H1 (cell line): Measurements from ENCODE around the gene MRRF. TPM values are rescaled to one million over a fixed set of nuclear protein-coding genes. Genes with fewer than 3 reads are reported as not detected.

Experiments used
- CTCF ChIA-PET: fragments of 300-600 bp; sonication (Branson Sonifier 250); formaldehyde crosslinking; loops from one replicate; lab custom pipeline; 2021; ENCODE audit not compliant: partially characterized antibody; lab: Charles Lee
- POLR2A ChIA-PET: fragments of 300-600 bp; sonication (Branson Sonifier 250); formaldehyde crosslinking; loops from one replicate; lab custom pipeline; 2021; ENCODE audit warnings: inconsistent platforms; ENCODE audit not compliant: partially characterized antibody; lab: Charles Lee
- DNase-seq, 2 experiments: peaks; one replicate each; pipeline versions ENCODE4 v3.0.0 to v3.0.0-alpha.2; 2010 to 2022; ENCODE audit warnings: low spot score in 2 of 2, low read depth in 1 of 2, mixed read lengths in 1 of 2
- FAIRE-seq: peaks from 2 replicates; lab custom pipeline; 2011; peaks lifted over from hg19 to GRCh38; lab: Jason Lieb, UNC
- H2AFZ ChIP-seq: 2 replicates; pipeline ENCODE4 v1.8.1; 2012; ENCODE audit warnings: low read length, inconsistent platforms
- H2AK5ac ChIP-seq: 2 replicates; pipeline ENCODE4 v1.6.1; 2013; ENCODE audit warnings: low read depth, low read length
- H2BK120ac ChIP-seq: replicated peaks from 2 replicates; pipeline ENCODE3; 2013; ENCODE audit warnings: low read depth, low read length, inconsistent platforms
- H2BK12ac ChIP-seq: 2 replicates; pipeline ENCODE4 v1.6.1; 2013; ENCODE audit warnings: low read depth, low read length
- H2BK15ac ChIP-seq: 2 replicates; pipeline ENCODE4 v1.6.1; 2013; ENCODE audit warnings: low read length
- H2BK20ac ChIP-seq: 2 replicates; pipeline ENCODE4 v1.6.1; 2013; ENCODE audit warnings: low read length
- H2BK5ac ChIP-seq: 2 replicates; pipeline ENCODE4 v1.6.1; 2013; ENCODE audit warnings: low read depth, low read length
- H3K14ac ChIP-seq: 2 replicates; pipeline ENCODE4 v1.6.1; 2013; ENCODE audit warnings: inconsistent platforms; ENCODE audit not compliant: insufficient read length
- H3K18ac ChIP-seq: 2 replicates; pipeline ENCODE4 v1.6.1; 2013; ENCODE audit warnings: low read length; ENCODE audit errors: extremely low read depth
- H3K23ac ChIP-seq: 2 replicates; pipeline ENCODE4 v1.6.1; 2013; ENCODE audit warnings: inconsistent platforms; ENCODE audit not compliant: insufficient read length
- H3K23me2 ChIP-seq: 2 replicates; pipeline ENCODE4 v1.6.1; 2013; ENCODE audit warnings: low read depth, low read length
- H3K27ac ChIP-seq: 2 replicates; pipeline ENCODE4 v1.6.1; 2011; ENCODE audit warnings: low read depth, low read length, inconsistent platforms
- H3K27me3 ChIP-seq, 4 experiments: replicated peaks in 1 of 4; 1 replicate in 1 of 4; 2 replicates in 3 of 4; pipeline versions ENCODE4 v1.6.1 to v1.8.1; 2011 to 2013; ENCODE audit warnings: low read length in 3 of 4, mild to moderate bottlenecking in 3 of 4, inconsistent platforms in 2 of 4, mixed read lengths in 2 of 4, moderate library complexity in 1 of 4; ENCODE audit not compliant: control insufficient read depth in 3 of 4, insufficient read depth in 3 of 4; ENCODE audit errors: extremely low read depth in 1 of 4
- H3K36me3 ChIP-seq, 4 experiments: 2 replicates each; pipeline versions ENCODE4 v1.6.1 to v1.8.1; 2011 to 2013; ENCODE audit warnings: mild to moderate bottlenecking in 4 of 4, low read length in 3 of 4, moderate library complexity in 2 of 4, control low read depth in 1 of 4, inconsistent platforms in 1 of 4; ENCODE audit not compliant: insufficient read depth in 4 of 4, control insufficient read depth in 2 of 4
- H3K4ac ChIP-seq: replicated peaks from 2 replicates; pipeline ENCODE3; 2013; ENCODE audit warnings: low read length, low read depth, mixed read lengths, inconsistent platforms; ENCODE audit not compliant: insufficient read length
- H3K4me1 ChIP-seq, 4 experiments: replicated peaks in 1 of 4; 1 replicate in 1 of 4; 2 replicates in 3 of 4; pipeline versions ENCODE4 v1.6.1 to v1.8.1; 2011 to 2013; ENCODE audit warnings: low read length in 3 of 4, inconsistent platforms in 2 of 4, mixed read lengths in 1 of 4; ENCODE audit not compliant: insufficient read depth in 4 of 4, control insufficient read depth in 3 of 4
- H3K4me2 ChIP-seq, 2 experiments: 2 replicates each; pipeline versions ENCODE4 v1.6.1 to v1.8.1; 2011 to 2013; ENCODE audit warnings: low read depth in 2 of 2, low read length in 2 of 2, control low read depth in 1 of 2, inconsistent platforms in 1 of 2, mild to moderate bottlenecking in 1 of 2; ENCODE audit not compliant: insufficient read depth in 1 of 2
- H3K4me3 ChIP-seq, 4 experiments: fragments of 200-600, 300-600 bp in 1 of 4; sonication (generic), shearing (Covaris generic), sonication (Bioruptor Twin) in 1 of 4; 2 replicates each; pipeline versions ENCODE4 v1.5.1 to v1.8.1; 2011 to 2016; ENCODE audit warnings: low read length in 4 of 4, low read depth in 3 of 4, control low read depth in 2 of 4, inconsistent platforms in 2 of 4, mild to moderate bottlenecking in 2 of 4, mixed read lengths in 1 of 4, moderate library complexity in 1 of 4; ENCODE audit not compliant: insufficient read depth in 2 of 4; ENCODE audit errors: extremely low read depth in 1 of 4
- H3K56ac ChIP-seq: replicated peaks from 2 replicates; pipeline ENCODE3; 2013; ENCODE audit warnings: low read depth, mild to moderate bottlenecking, mixed read lengths, low read length, inconsistent platforms; ENCODE audit not compliant: insufficient read length
- H3K79me1 ChIP-seq: 2 replicates; pipeline ENCODE4 v1.6.1; 2013; ENCODE audit warnings: low read depth, low read length, control low read depth
- H3K79me2 ChIP-seq, 2 experiments: 2 replicates each; pipeline versions ENCODE4 v1.6.1 to v1.8.1; 2012 to 2013; ENCODE audit warnings: low read length in 2 of 2, mild to moderate bottlenecking in 2 of 2, inconsistent platforms in 1 of 2; ENCODE audit not compliant: insufficient read depth in 2 of 2, control insufficient read depth in 1 of 2
- H3K9ac ChIP-seq, 4 experiments: replicated peaks in 1 of 4; 1 replicate in 1 of 4; 2 replicates in 3 of 4; pipeline versions ENCODE4 v1.6.1 to v1.8.1; 2011 to 2013; ENCODE audit warnings: low read depth in 3 of 4, low read length in 3 of 4, control low read depth in 2 of 4, mild to moderate bottlenecking in 2 of 4, moderate library complexity in 2 of 4, inconsistent platforms in 1 of 4; ENCODE audit errors: extremely low read depth in 1 of 4
- H3K9me3 ChIP-seq, 2 experiments: 2 replicates each; pipeline versions ENCODE4 v1.6.1 to v1.8.1; 2012 to 2013; ENCODE audit warnings: mild to moderate bottlenecking in 2 of 2, moderate library complexity in 2 of 2, control low read depth in 1 of 2, inconsistent platforms in 1 of 2, low read depth in 1 of 2, low read length in 1 of 2, mixed read lengths in 1 of 2; ENCODE audit not compliant: insufficient read depth in 2 of 2
- H4K20me1 ChIP-seq, 2 experiments: replicated peaks in 1 of 2; 2 replicates each; pipeline versions ENCODE3 to v1.8.1; 2011 to 2013; ENCODE audit warnings: inconsistent platforms in 2 of 2, low read length in 2 of 2, mild to moderate bottlenecking in 1 of 2; ENCODE audit not compliant: insufficient read depth in 2 of 2, control insufficient read depth in 1 of 2
- H4K5ac ChIP-seq: 2 replicates; pipeline ENCODE4 v1.6.1; 2013; ENCODE audit warnings: low read length, low read depth, mixed read lengths, inconsistent platforms; ENCODE audit not compliant: insufficient read length
- H4K8ac ChIP-seq: 2 replicates; pipeline ENCODE4 v1.8.0; 2013; ENCODE audit warnings: mild to moderate bottlenecking, moderate library complexity, low read length, inconsistent platforms; ENCODE audit not compliant: insufficient read depth; ENCODE audit errors: extremely low read depth
- H4K91ac ChIP-seq: replicated peaks from 2 replicates; pipeline ENCODE3; 2013; ENCODE audit warnings: low read length, mixed read lengths, inconsistent platforms; ENCODE audit not compliant: insufficient read length
- ATF3 ChIP-seq: IDR thresholded peaks from 2 replicates; pipeline ENCODE4 v1.6.1; 2011; ENCODE audit warnings: low read depth, mild to moderate bottlenecking, low read length; ENCODE audit not compliant: insufficient read depth
- CBX8 ChIP-seq: fragments of 300-800, 300-1000 bp; sonication (generic); IDR thresholded peaks from 2 replicates; pipeline ENCODE4 v1.7.1; 2016; ENCODE audit warnings: low read depth, low read length, borderline replicate concordance
- EZH2 ChIP-seq: fragments of 200-600 bp; sonication (generic); IDR thresholded peaks from 2 replicates; pipeline ENCODE4 v1.7.1; 2012; ENCODE audit warnings: low read depth, mild to moderate bottlenecking, moderate library complexity, low read length, inconsistent platforms; ENCODE audit not compliant: severe bottlenecking
- KDM5A ChIP-seq: fragments of 200-600 bp; IDR thresholded peaks from 2 replicates; pipeline ENCODE4 v1.7.1; 2012; ENCODE audit warnings: mild to moderate bottlenecking, low read length, inconsistent platforms, mixed read lengths
- MAFK ChIP-seq: IDR thresholded peaks from 2 replicates; pipeline ENCODE4 v1.6.1; 2012; ENCODE audit warnings: low read depth, mild to moderate bottlenecking, improper control_type of control experiment, low read length
- POLR2A ChIP-seq, 2 experiments: IDR thresholded peaks; 1 replicate in 1 of 2; 2 replicates in 1 of 2; pipeline ENCODE4 v1.6.1; 2011; ENCODE audit warnings: low read depth in 2 of 2, low read length in 2 of 2, mild to moderate bottlenecking in 2 of 2; ENCODE audit errors: control extremely low read depth in 1 of 2
- RFX5 ChIP-seq: IDR thresholded peaks from 2 replicates; pipeline ENCODE4 v1.6.1; 2011; ENCODE audit warnings: low read depth, low read length, improper control_type of control experiment, borderline replicate concordance
- TAF1 ChIP-seq: IDR thresholded peaks from 2 replicates; pipeline ENCODE4 v1.6.1; 2011; ENCODE audit warnings: mild to moderate bottlenecking, low read depth, low read length
- WGBS, 2 experiments: shearing (Covaris generic) in 1 of 2; methylation state at CpG; one replicate each; pipeline versions ENCODE4 v1.1.6 to v1.1.7; 2013 to 2015; ENCODE audit warnings: low lambda C conversion rate in 2 of 2, mixed read lengths in 2 of 2, inconsistent platforms in 1 of 2, low coverage in 1 of 2, missing lambda C conversion rate in 1 of 2; ENCODE audit not compliant: insufficient replicate concordance in 2 of 2, insufficient coverage in 1 of 2, insufficient read length in 1 of 2; ENCODE audit errors: extremely low coverage in 1 of 2, missing lambda C conversion rate in 1 of 2; 5-methylcytosine and 5-hydroxymethylcytosine counted together
- polyA plus RNA-seq, 7 experiments: library from polyadenylated mRNA; depleted of rRNA in 3 of 7; stranded (reverse) in 5 of 7; unstranded in 2 of 7; fragments of >200 nt in 5 of 7; fragments of 200-250 nt in 2 of 7; gene quantifications; 1 replicate in 5 of 7; 2 replicates in 1 of 7; 4 replicates in 1 of 7; pipeline versions ENCODE4 v1.2.1 to v1.2.3, GENCODE V29; 2011 to 2013; ENCODE audit warnings: missing spikeins in 2 of 7, mixed read lengths in 2 of 7
- total RNA-seq: library from RNA; stranded (reverse); fragmentation: NEBNext Ultra II Directional; extraction: Animal tissue kit (Norgen Biotek cat#: 25700); gene quantifications from 2 replicates; pipeline ENCODE4 v1.2.1, GENCODE V29; 2021
- TF ChIP-seq, protein P1 (sequence below): IDR thresholded peaks from 2 replicates; pipeline ENCODE4 v1.6.1; 2012; ENCODE audit warnings: inconsistent platforms

MRRF gene
- total and polyA plus RNA-seq, 2 of the 8 experiments (the other 6 are each of a cell fraction or from before 2014, with no cell fraction given): 29.4 to 47.8 TPM

DNA sequence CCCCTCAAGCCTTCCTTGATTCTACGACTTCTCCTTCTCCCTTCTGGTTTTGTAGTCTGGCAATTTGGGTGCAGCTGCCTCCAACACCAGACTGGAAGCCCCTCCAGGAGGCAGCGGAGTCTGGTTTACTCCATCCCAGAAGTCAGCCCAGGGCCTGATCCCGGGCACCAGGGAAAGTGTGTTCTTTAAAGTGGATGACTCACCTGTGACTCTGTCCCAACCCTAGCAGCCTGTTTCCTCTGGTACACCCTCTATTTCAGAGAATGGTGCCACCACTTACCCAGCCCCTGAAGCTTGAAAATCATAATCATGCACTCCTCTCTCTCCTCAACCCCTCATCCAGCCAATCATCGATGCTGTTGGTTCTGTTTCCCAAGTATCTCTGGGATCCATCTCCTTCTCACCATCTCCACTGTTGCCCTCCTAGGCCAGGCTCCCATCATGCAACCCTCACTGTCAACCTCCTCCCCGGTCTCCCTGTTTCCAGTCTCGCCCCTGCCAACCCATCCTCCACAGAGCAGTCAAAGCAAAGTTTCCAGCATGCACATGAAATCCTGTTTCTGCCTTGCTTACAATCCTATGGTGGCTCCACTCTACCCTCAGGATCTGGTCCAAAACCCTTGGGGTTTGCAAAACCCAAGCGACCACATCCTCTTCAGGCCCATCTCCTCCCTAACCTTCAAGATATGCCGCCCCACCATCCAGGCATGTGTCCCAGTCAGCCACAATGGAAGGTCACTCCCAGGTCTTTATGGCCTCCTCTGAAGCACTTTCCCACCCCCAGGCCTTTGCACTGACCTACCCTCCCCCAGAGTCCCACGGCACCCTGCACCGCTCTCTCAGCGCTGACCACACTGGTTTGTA, 46.4 kb upstream of the MRRF start:
- H2BK120ac ChIP-seq: no peak overlapping the region
- H2BK12ac ChIP-seq: 0 out of 2 replicates have a peak overlapping the region, but pooled peaks have one; percentile 68
- H3K4me1 ChIP-seq: peaks cover 5 to 46% (median 34%) of the 10 kb centered on the region in 4 experiments
- ChIA-PET CTCF (interaction anchor here (0.8 to 5.2 kb wide), 2 partner anchors 8 to 94 kb away, joined by 3 to 56 read pairs; no protein-coding TSS in a partner anchor), POLR2A (no interaction called here)
- H3K4me2 ChIP-seq: peak overlapping the region; percentile 80 to 87
- no peak overlapping the region for H4K91ac ChIP-seq
- H4K8ac ChIP-seq: peak overlapping the region; percentile 60; the same call in 1 of the 2 replicates
- H2BK15ac ChIP-seq: 0 out of 2 replicates have a peak overlapping the region, but pooled peaks have one; percentile 10
- H3K36me3 ChIP-seq: no peaks in the 10 kb centered on the region; a peak in 1 of 8 replicates
- H3K18ac ChIP-seq: no peak overlapping the region
- FAIRE-seq (no peak), DNase-seq (no peak)
- peaks cover 0 to 1% of the 10 kb centered on the region in 2 experiments; a peak in 1 of 4 replicates for H3K9me3 ChIP-seq
- H4K5ac ChIP-seq: no peak overlapping the region
- H3K23me2 ChIP-seq: peaks cover 29% of the 10 kb centered on the region; the same call in 1 of the 2 replicates
- peak overlapping the region in 3 of 4 experiments; percentile 1 to 59 (median 35); a peak in 4 of 8 replicates for H3K4me3 ChIP-seq
- WGBS, 2 experiments: 22% methylated on average over 11 of the region's 11 CpGs; no CpG with 5 or more reads in 1 of the 2 experiments
- no peak overlapping the region for H2AFZ ChIP-seq
- 0 out of 2 replicates have a peak overlapping the region, but pooled peaks have one; percentile 44 for H2BK20ac ChIP-seq
- H3K79me1 ChIP-seq: no peaks in the 10 kb centered on the region; the same call in 1 of the 2 replicates
- peaks cover 12 to 20% of the 10 kb centered on the region in 2 experiments for H4K20me1 ChIP-seq
- H3K79me2 ChIP-seq: no peaks in the 10 kb centered on the region
- H2BK5ac ChIP-seq: no peak overlapping the region
- peak overlapping the region; percentile 61; the same call in 1 of the 2 replicates for H2AK5ac ChIP-seq
- H3K27me3 ChIP-seq: peaks cover 83 to 97% (median 93%) of the 10 kb centered on the region in 4 experiments
- no peak overlapping the region for H3K56ac ChIP-seq
- TF ChIP-seq TAF1: no peak
- no peak for TF ChIP-seq POLR2A (IDR thresholded peaks at IDR 0.05; ENCODE audit: control extremely low read depth in 1 of 2, low read depth in 2 of 2, low read length in 2 of 2)
- TF ChIP-seq RFX5: no peak
- no peak for TF ChIP-seq MAFK
- no peak for TF ChIP-seq EZH2
- TF ChIP-seq, protein P1, sequence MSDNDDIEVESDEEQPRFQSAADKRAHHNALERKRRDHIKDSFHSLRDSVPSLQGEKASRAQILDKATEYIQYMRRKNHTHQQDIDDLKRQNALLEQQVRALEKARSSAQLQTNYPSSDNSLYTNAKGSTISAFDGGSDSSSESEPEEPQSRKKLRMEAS: no peak
- TF ChIP-seq CBX8: 0 out of 2 replicates have a peak, but pooled peaks have one; percentile 46
- no peak for TF ChIP-seq KDM5A
- no peak for TF ChIP-seq ATF3
- H3K4ac ChIP-seq: no peak overlapping the region
- H3K23ac ChIP-seq: no peak overlapping the region
- no peak overlapping the region for H3K14ac ChIP-seq
- H3K27ac ChIP-seq: no peak overlapping the region
- no peak overlapping the region for H3K9ac ChIP-seq
